Chondrocyte (in vitro differentiated cells): Measurements from ENCODE around the gene TP53BP1. TPM values are rescaled to one million over a fixed set of nuclear protein-coding genes. Genes with fewer than 3 reads are reported as not detected.

ENCODE experiments used
- DNase-seq: peaks from one replicate; pipeline ENCODE4 v3.0.0; 2021; ENCODE audit warnings: mixed read lengths, low spot score
- H3K27ac Mint-ChIP-seq: one replicate; pipeline ENCODE4 v1.8.0; 2021; ENCODE audit warnings: mild to moderate bottlenecking, moderate library complexity, mixed read lengths; ENCODE audit not compliant: unreplicated experiment
- H3K27me3 Mint-ChIP-seq: 2 replicates; pipeline ENCODE4 v1.8.0; 2021; ENCODE audit warnings: low read depth, mixed read lengths
- H3K36me3 Mint-ChIP-seq: 2 replicates; pipeline ENCODE4 v1.8.0; 2021; ENCODE audit warnings: low read depth, mixed read lengths
- H3K4me1 Mint-ChIP-seq: 2 replicates; pipeline ENCODE4 v1.8.0; 2021; ENCODE audit warnings: low read depth, mild to moderate bottlenecking, mixed read lengths
- H3K4me3 Mint-ChIP-seq: one replicate; pipeline ENCODE4 v1.8.0; 2021; ENCODE audit warnings: mild to moderate bottlenecking, moderate library complexity, mixed read lengths; ENCODE audit not compliant: unreplicated experiment
- H3K9me3 Mint-ChIP-seq: 2 replicates; pipeline ENCODE4 v1.8.0; 2021; ENCODE audit warnings: low read depth, mixed read lengths
- CTCF ChIP-seq: fragments of 200-600 bp; sonication (generic); IDR thresholded peaks from 2 replicates; pipeline ENCODE4 v1.5.0; 2021; ENCODE audit warnings: antibody characterized with exemption, mild to moderate bottlenecking, moderate library complexity
- total RNA-seq: library from RNA; stranded (reverse); gene quantifications from 3 replicates; pipeline ENCODE4 v1.2.1, GENCODE V29; 2021

Gene TP53BP1
- total RNA-seq, 1 donor from 2014 or later: 45.6 TPM

GRCh38 chr15:43465100-43465499 is 27.9 kb downstream of the TP53BP1 start:
- TF ChIP-seq CTCF: no peak
- H3K9me3 Mint-ChIP-seq: no peaks in the 10 kb centered on the region
- peak overlapping the region; percentile 9 for H3K4me3 Mint-ChIP-seq
- peaks cover 14% of the 10 kb centered on the region for H3K36me3 Mint-ChIP-seq
- peaks cover 24% of the 10 kb centered on the region for H3K4me1 Mint-ChIP-seq
- H3K27ac Mint-ChIP-seq: peak overlapping the region; percentile 97
- H3K27me3 Mint-ChIP-seq: no peaks in the 10 kb centered on the region
- DNase-seq: no peak

GRCh38 chr15:43463998-43464397 is 29.0 kb downstream of the TP53BP1 start:
- TF ChIP-seq CTCF: no peak
- peaks cover 27% of the 10 kb centered on the region for H3K4me1 Mint-ChIP-seq
- H3K4me3 Mint-ChIP-seq: no peak overlapping the region
- no peaks in the 10 kb centered on the region for H3K27me3 Mint-ChIP-seq
- DNase-seq: no peak
- peaks cover 13% of the 10 kb centered on the region for H3K36me3 Mint-ChIP-seq
- H3K27ac Mint-ChIP-seq: peak overlapping the region; percentile 76
- H3K9me3 Mint-ChIP-seq: no peaks in the 10 kb centered on the region

GRCh38 chr15:43463507-43463906 is 29.4 kb downstream of the TP53BP1 start:
- H3K9me3 Mint-ChIP-seq: no peaks in the 10 kb centered on the region

GRCh38 chr15:43449981-43450380 is 43.0 kb downstream of the TP53BP1 start:
- H3K27me3 Mint-ChIP-seq: no peaks in the 10 kb centered on the region
- H3K4me1 Mint-ChIP-seq: no peaks in the 10 kb centered on the region
- no peak overlapping the region for H3K4me3 Mint-ChIP-seq
- peaks cover 8% of the 10 kb centered on the region for H3K36me3 Mint-ChIP-seq
- DNase-seq: no peak
- H3K27ac Mint-ChIP-seq: no peak overlapping the region
- TF ChIP-seq CTCF: no peak
- no peaks in the 10 kb centered on the region for H3K9me3 Mint-ChIP-seq

More at GRCh38 chr15:43463507-43463906, 29.4 kb downstream of the TP53BP1 start:
- Mint-ChIP-seq H3K36me3 (peaks cover 12% of the 10 kb centered on the region), H3K4me1 (peaks cover 32% of the 10 kb centered on the region), H3K27me3 (no peaks in the 10 kb centered on the region), H3K27ac (peak overlapping the region; percentile 76), H3K4me3 (no peak overlapping the region)
- TF ChIP-seq CTCF: no peak
- no peak for DNase-seq

GRCh38 chr15:43446344-43446743 is 46.6 kb downstream of the TP53BP1 start:
- no peaks in the 10 kb centered on the region for H3K27me3 Mint-ChIP-seq
- peaks cover 9% of the 10 kb centered on the region for H3K36me3 Mint-ChIP-seq
- H3K4me1 Mint-ChIP-seq: peaks cover 2% of the 10 kb centered on the region
- no peak for TF ChIP-seq CTCF
- no peak for DNase-seq
- H3K9me3 Mint-ChIP-seq: no peaks in the 10 kb centered on the region
- no peak overlapping the region for H3K4me3 Mint-ChIP-seq
- no peak overlapping the region for H3K27ac Mint-ChIP-seq
